DND-41 (cell line): Measurements from ENCODE around the gene PFAS.
A peak's percentile ranks its signal among the peaks of the same experiment; 100 is the strongest.

Source experiments
- ATAC-seq: fragments of 200-7000 bp; cut with Tn5 transposase; 3 replicates; pipeline ENCODE4 v1.9.1; 2021; ENCODE audit warnings: low read depth; ENCODE audit not compliant: insufficient read depth
- DNase-seq: peaks from one replicate; pipeline ENCODE4 v3.0.0-alpha.2; 2020
- H2AFZ ChIP-seq: 2 replicates; pipeline ENCODE4 v1.6.0; 2012; ENCODE audit warnings: low read depth, low read length
- H3K27ac ChIP-seq: 2 replicates; pipeline ENCODE4 v1.5.1; 2012; ENCODE audit warnings: low read length, inconsistent platforms
- H3K27me3 ChIP-seq: fragments of 200-600 bp; sonication (generic); 2 replicates; pipeline ENCODE4 v1.6.0; 2012; ENCODE audit warnings: low read length, mild to moderate bottlenecking, inconsistent platforms; ENCODE audit not compliant: insufficient read depth, poor library complexity
- H3K36me3 ChIP-seq: 2 replicates; pipeline ENCODE4 v1.5.1; 2012; ENCODE audit warnings: low read length, inconsistent platforms; ENCODE audit not compliant: insufficient read depth
- H3K4me1 ChIP-seq: 2 replicates; pipeline ENCODE4 v1.5.1; 2012; ENCODE audit warnings: mild to moderate bottlenecking, low read length; ENCODE audit not compliant: insufficient read depth
- H3K4me2 ChIP-seq: 2 replicates; pipeline ENCODE4 v1.6.0; 2012; ENCODE audit warnings: mild to moderate bottlenecking, moderate library complexity, low read length, inconsistent platforms; ENCODE audit not compliant: insufficient read depth
- H3K4me3 ChIP-seq, 2 experiments: fragments of 200-600 bp in 1 of 2; shearing (Covaris generic) in 1 of 2; 2 replicates each; pipeline ENCODE4 v1.5.1; 2012 to 2016; ENCODE audit warnings: inconsistent platforms in 2 of 2, low read length in 2 of 2, mild to moderate bottlenecking in 2 of 2, low read depth in 1 of 2, moderate library complexity in 1 of 2
- H3K79me2 ChIP-seq: 2 replicates; pipeline ENCODE4 v1.6.0; 2012; ENCODE audit warnings: low read length, inconsistent platforms; ENCODE audit not compliant: insufficient read depth
- H3K9ac ChIP-seq: 2 replicates; pipeline ENCODE4 v1.6.0; 2012; ENCODE audit warnings: low read depth, mild to moderate bottlenecking, inconsistent platforms, low read length, moderate library complexity
- H3K9me3 ChIP-seq: 2 replicates; pipeline ENCODE4 v1.5.1; 2012; ENCODE audit warnings: low read length, moderate library complexity, mild to moderate bottlenecking, inconsistent platforms; ENCODE audit not compliant: insufficient read depth, severe bottlenecking
- H4K20me1 ChIP-seq: 2 replicates; pipeline ENCODE4 v1.6.0; 2012; ENCODE audit warnings: low read length; ENCODE audit not compliant: insufficient read depth
- CTCF ChIP-seq: IDR thresholded peaks from 2 replicates; pipeline ENCODE4 v1.5.1; 2012; ENCODE audit warnings: borderline replicate concordance, low read length, moderate library complexity, mild to moderate bottlenecking; ENCODE audit not compliant: poor library complexity, severe bottlenecking; ENCODE audit errors: extremely low read depth
- EZH2 ChIP-seq: IDR thresholded peaks from 3 replicates; pipeline ENCODE4 v1.6.1; 2012; ENCODE audit warnings: borderline replicate concordance, low read depth, mild to moderate bottlenecking, moderate library complexity, low read length, inconsistent platforms; ENCODE audit not compliant: severe bottlenecking

The PFAS gene, protein sequence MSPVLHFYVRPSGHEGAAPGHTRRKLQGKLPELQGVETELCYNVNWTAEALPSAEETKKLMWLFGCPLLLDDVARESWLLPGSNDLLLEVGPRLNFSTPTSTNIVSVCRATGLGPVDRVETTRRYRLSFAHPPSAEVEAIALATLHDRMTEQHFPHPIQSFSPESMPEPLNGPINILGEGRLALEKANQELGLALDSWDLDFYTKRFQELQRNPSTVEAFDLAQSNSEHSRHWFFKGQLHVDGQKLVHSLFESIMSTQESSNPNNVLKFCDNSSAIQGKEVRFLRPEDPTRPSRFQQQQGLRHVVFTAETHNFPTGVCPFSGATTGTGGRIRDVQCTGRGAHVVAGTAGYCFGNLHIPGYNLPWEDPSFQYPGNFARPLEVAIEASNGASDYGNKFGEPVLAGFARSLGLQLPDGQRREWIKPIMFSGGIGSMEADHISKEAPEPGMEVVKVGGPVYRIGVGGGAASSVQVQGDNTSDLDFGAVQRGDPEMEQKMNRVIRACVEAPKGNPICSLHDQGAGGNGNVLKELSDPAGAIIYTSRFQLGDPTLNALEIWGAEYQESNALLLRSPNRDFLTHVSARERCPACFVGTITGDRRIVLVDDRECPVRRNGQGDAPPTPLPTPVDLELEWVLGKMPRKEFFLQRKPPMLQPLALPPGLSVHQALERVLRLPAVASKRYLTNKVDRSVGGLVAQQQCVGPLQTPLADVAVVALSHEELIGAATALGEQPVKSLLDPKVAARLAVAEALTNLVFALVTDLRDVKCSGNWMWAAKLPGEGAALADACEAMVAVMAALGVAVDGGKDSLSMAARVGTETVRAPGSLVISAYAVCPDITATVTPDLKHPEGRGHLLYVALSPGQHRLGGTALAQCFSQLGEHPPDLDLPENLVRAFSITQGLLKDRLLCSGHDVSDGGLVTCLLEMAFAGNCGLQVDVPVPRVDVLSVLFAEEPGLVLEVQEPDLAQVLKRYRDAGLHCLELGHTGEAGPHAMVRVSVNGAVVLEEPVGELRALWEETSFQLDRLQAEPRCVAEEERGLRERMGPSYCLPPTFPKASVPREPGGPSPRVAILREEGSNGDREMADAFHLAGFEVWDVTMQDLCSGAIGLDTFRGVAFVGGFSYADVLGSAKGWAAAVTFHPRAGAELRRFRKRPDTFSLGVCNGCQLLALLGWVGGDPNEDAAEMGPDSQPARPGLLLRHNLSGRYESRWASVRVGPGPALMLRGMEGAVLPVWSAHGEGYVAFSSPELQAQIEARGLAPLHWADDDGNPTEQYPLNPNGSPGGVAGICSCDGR (N-terminal part only)

DNA sequence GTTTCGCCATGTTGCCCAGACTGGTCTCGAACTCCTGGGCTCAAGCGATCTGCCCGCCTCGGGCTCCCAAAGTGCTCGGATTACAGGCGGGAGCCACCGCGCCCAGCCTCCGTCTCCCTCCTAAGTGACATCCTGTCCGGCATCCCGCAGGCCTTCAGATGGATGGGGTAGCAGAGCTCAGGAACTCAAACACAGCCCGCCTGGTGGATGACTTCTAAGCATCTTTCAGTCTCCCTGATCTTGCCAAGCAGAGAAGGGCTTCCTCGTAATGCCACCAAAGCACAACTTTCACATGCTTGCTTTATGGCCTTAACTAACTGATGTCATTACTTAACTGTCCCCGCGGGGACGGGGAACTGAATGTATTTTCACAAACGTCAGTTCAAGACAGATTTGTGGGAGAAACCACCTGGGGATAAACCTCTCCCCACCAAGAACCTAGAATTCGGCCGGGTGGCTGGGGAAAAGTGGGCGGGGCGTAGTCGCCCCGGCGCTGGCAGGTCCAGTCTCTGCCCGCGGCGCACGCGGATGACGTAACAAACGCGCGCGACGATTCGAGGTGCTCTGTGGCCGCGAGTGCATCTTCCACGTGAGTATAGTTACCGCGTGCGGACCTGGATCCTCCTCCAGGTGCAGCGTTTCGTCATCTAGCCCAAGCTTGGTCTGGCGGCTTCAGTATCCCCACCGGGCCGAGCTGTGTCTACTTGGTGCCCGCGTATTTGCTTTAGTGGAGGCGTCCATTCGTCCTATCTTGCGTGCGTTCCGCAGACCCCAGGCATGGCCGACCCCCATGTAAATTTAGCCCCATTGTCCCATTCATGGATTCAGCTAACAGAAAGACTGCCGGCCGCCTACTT, at the start of gene PFAS:
TSS of gene PFAS (plus strand) at position 539 of the 857 bp plus-strand sequence. CDS start 4,649 bp downstream, outside the sequence.
- H3K4me2 ChIP-seq, result peak within 1 kb of the TSS; percentile 70
- peak within 1 kb of the TSS; percentile 94 for H2AFZ ChIP-seq
- DNase-seq, result peak; percentile 93
- peak within 1 kb of the TSS; percentile 100 for H3K27ac ChIP-seq
- no peaks in the 10 kb centered on the region for H3K9me3 ChIP-seq
- peaks cover 42% of the 10 kb centered on the region for H3K4me1 ChIP-seq
- peaks cover 87% of the 10 kb centered on the region for H3K79me2 ChIP-seq
- ATAC-seq, result peak; percentile 60
- H3K9ac ChIP-seq, result peak within 1 kb of the TSS; percentile 100
- peak within 1 kb of the TSS; percentile 93 to 94 for H3K4me3 ChIP-seq
- H3K36me3 ChIP-seq, result peaks cover 26% of the 10 kb centered on the region
- no peak for TF ChIP-seq EZH2
- peaks cover 3% of the 10 kb centered on the region; the same call in 1 of the 2 replicates for H4K20me1 ChIP-seq
- H3K27me3 ChIP-seq, result no peaks in the 10 kb centered on the region

DNA sequence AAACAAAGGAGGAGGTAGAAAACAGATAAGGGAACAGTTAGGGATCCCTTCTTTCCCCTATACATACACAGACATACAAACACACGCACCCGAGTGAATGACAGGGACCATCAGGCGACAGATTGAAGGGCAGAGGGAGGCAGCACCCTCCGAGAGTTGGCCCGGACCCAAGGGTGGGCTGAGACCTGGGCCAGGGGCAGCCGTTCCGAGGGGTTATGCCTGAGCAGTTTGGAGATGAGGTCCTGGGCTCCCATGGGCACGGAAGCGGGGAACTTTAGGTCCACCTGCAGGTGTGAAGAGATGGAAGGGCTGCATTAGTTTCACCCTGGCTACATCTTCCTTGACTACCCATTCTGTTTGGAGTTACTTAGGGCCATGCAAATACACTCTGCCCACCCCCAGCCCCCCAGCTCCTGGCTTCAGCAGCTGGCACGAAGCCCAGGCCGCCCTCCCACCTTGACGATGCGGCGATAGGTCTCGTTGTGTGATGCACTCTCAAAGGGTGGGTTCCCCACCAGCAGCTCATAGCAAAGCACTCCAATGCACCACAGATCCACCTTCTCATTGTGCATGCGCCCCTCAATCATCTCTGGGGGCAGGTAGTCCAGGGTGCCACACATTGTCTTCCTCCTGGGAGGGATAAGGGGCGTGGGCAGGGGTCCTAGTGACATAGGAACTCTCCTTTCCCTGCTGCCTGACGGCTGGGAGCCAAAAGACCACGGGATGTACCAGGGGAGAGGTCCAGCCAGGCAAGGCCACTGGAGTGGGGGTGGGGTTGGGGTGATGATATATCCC, 44.1 kb upstream of the PFAS start:
- Histone ChIP-seq H3K27ac (no peak overlapping the region), H3K27me3 (no peaks in the 10 kb centered on the region)
- no peak for ATAC-seq

GRCh38 chr17:8206536-8206935, 42.6 kb upstream of the PFAS start:
- ATAC-seq, result no peak
- Histone ChIP-seq H3K27me3 (no peaks in the 10 kb centered on the region), H3K4me2 (no peak overlapping the region), H2AFZ (no peak overlapping the region), H3K79me2 (peaks cover 46% of the 10 kb centered on the region), H4K20me1 (peaks cover 32% of the 10 kb centered on the region), H3K36me3 (peaks cover 63% of the 10 kb centered on the region), H3K4me3 (no peak overlapping the region), H3K27ac (no peak overlapping the region), H3K4me1 (peaks cover 34% of the 10 kb centered on the region), H3K9me3 (no peaks in the 10 kb centered on the region), H3K9ac (no peak overlapping the region)
- TF ChIP-seq EZH2 (no peak), CTCF (no peak)
- DNase-seq, result no peak

More for the DNA sequence above, 44.1 kb upstream of the PFAS start:
- no peak for DNase-seq
- Histone ChIP-seq H3K4me1 (peaks cover 41% of the 10 kb centered on the region), H3K4me2 (no peak overlapping the region), H3K9me3 (no peaks in the 10 kb centered on the region), H3K4me3 (no peak overlapping the region), H2AFZ (no peak overlapping the region), H3K79me2 (peaks cover 36% of the 10 kb centered on the region), H3K9ac (no peak overlapping the region), H3K36me3 (peaks cover 61% of the 10 kb centered on the region), H4K20me1 (peaks cover 32% of the 10 kb centered on the region)
- TF ChIP-seq EZH2 (no peak), CTCF (no peak)
